ENCODE results near the gene ARID1B. TPM values are rescaled to one million over a fixed set of nuclear protein-coding genes. Genes with fewer than 3 reads are reported as not detected.
A peak's percentile ranks its signal among the peaks of the same experiment; 100 is the strongest.

The ARID1B gene
- total and polyA plus RNA-seq, 2 of the 4 experiments (the other 2 are of a cell fraction): 14.5 to 20.1 TPM

DNA sequence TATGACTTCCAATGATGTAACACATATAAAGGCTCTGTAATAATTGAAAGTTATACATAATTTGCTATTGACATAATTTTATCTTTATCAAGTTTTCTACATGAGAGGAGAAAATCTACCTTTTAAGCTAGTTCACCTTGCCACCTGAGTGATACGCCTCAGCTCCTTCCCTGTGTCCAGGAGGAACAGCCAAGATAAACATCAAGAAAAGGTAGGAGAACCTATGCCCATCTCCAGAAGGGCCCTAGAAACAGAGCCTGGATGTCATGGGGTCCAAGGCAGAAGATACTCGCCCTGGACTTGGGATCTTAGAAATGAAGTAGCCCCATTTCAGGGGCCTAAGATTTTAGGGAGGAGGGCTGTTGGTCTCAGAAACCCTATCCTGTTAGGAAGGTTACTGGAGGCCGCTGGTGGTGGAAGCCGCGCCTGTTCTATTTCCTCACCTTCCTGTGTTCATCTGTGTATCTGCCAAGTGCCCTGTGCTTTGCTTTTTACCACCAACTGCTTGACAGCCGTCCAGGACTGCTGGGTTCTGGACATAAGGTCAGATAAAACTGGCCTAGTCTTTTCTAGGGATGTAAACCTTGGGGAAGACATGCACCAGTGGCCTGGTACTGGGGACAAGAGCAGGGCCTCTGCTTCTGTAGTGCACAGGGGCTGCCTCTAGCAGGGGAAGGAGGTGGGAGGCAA is 178.5 kb downstream of the ARID1B start:
- ATAC-seq (ENCODE audit: low read depth): no peak
- Histone ChIP-seq H3K9me3 (ENCODE audit: control insufficient read depth, insufficient read depth, low read length) (no peaks in the 10 kb centered on the region), H3K18ac (ENCODE audit: low read depth, low read length) (no peak overlapping the region), H3K4me3 (ENCODE audit: insufficient read depth, low read depth, low read length) (no peak overlapping the region), H3K9ac (ENCODE audit: low read depth, low read length) (no peak overlapping the region), H4K20me1 (ENCODE audit: insufficient read depth, low read length) (peaks cover 9% of the 10 kb centered on the region; the same call in 1 of the 2 replicates), H3K79me1 (ENCODE audit: low read depth in 1 of 2, low read length in 2 of 2) (peaks cover 30 to 64% of the 10 kb centered on the region in 2 experiments), H2BK15ac (ENCODE audit: low read depth, low read length) (no peak overlapping the region), H2AK9ac (replicated peaks; ENCODE audit: low read depth, low read length, poor library complexity) (peak overlapping the region; percentile 30), H2BK5ac (ENCODE audit: low read depth, low read length, poor library complexity, severe bottlenecking) (no peak overlapping the region), H4K91ac (ENCODE audit: insufficient read depth, low read depth, low read length) (no peak overlapping the region), H3K14ac (replicated peaks; ENCODE audit: low read depth, low read length) (0 out of 2 replicates have a peak overlapping the region, but pooled peaks have one; percentile 48), H3K27ac (ENCODE audit: insufficient read depth, low read length) (no peak overlapping the region), H3K4ac (ENCODE audit: low read depth, low read length) (no peak overlapping the region), H3K56ac (ENCODE audit: extremely low read depth, insufficient read depth, low read length) (no peak overlapping the region), H3K4me2 (ENCODE audit: low read depth, low read length) (no peak overlapping the region), H2BK120ac (ENCODE audit: low read depth, low read length) (no peak overlapping the region), H3K9me1 (ENCODE audit: insufficient read depth, low read length) (peaks cover 13% of the 10 kb centered on the region), H3K23ac (ENCODE audit: low read depth, low read length) (no peak overlapping the region), H3K36me3 (ENCODE audit: control insufficient read depth, insufficient read depth, low read length) (no peaks in the 10 kb centered on the region), H4K5ac (ENCODE audit: low read depth, low read length) (no peak overlapping the region), H2AFZ (replicated peaks; ENCODE audit: low read length, poor library complexity) (no peak overlapping the region), H2AK5ac (ENCODE audit: low read depth, low read length) (no peak overlapping the region), H3K4me1 (ENCODE audit: control insufficient read depth, insufficient read depth, low read length) (peaks cover 16% of the 10 kb centered on the region), H4K8ac (ENCODE audit: low read depth in 2 of 2, low read length in 2 of 2) (no peak overlapping the region), H3K27me3 (ENCODE audit: control insufficient read depth, insufficient read depth, low read length) (no peaks in the 10 kb centered on the region), H2BK20ac (ENCODE audit: low read depth, low read length) (no peak overlapping the region)
- DNase-seq: no peak
- in situ Hi-C loops (cut with MboI; ENCODE audit: low sequenced_read_pairs): loop anchor here (10.0 kb wide), 1 partner anchor 171 kb away; no protein-coding TSS in a partner anchor
- intact Hi-C loops (cut with micrococcal nuclease): loop anchor here (10.0 kb wide), 2 partner anchors 271 to 319 kb away; no protein-coding TSS in a partner anchor
- WGBS, 2 experiments (ENCODE audit: extremely low coverage in 2 of 2, insufficient read length in 1 of 2): 86% methylated on average over 1 of the region's 6 CpGs; no CpG with 5 or more reads in 1 of the 2 experiments
- BruUV-seq (replicated peaks): no TSS peak
- dilution Hi-C loops (cut with HindIII; ENCODE audit: low sequenced_read_pairs, unreplicated experiment): no loop called here
- CTCF ChIA-PET: interaction anchor here (1.0 kb wide), 1 partner anchor 9 kb away, joined by 4 read pairs; no protein-coding TSS in a partner anchor
- POLR2A ChIA-PET (ENCODE audit: unreplicated experiment): no interaction called here
- TF ChIP-seq RAD21 (IDR thresholded peaks at IDR 0.05; ENCODE audit: low read length) (no peak), RCOR1 (IDR thresholded peaks at IDR 0.05; ENCODE audit: insufficient replicate concordance, low read length) (no peak), MAZ (IDR thresholded peaks at IDR 0.05; ENCODE audit: borderline replicate concordance, low read depth, low read length) (no peak), RFX5 (IDR thresholded peaks at IDR 0.05; ENCODE audit: low read depth, low read length) (no peak), MAFK (IDR thresholded peaks at IDR 0.05; ENCODE audit: low read depth, low read length) (no peak), SMC3 (IDR thresholded peaks at IDR 0.05; ENCODE audit: low read depth, low read length) (no peak), BHLHE40 (IDR thresholded peaks at IDR 0.05; ENCODE audit: low read depth, low read length) (no peak), CHD1 (IDR thresholded peaks at IDR 0.05; ENCODE audit: low read depth, low read length) (no peak), MXI1 (IDR thresholded peaks at IDR 0.05; ENCODE audit: borderline replicate concordance, low read depth, low read length) (no peak), NFE2L2 (IDR thresholded peaks at IDR 0.05; ENCODE audit: low read depth, low read length) (no peak), FOS (IDR thresholded peaks at IDR 0.05; ENCODE audit: low read depth, low read length) (no peak), POLR2A (IDR thresholded peaks at IDR 0.05; ENCODE audit: low read depth, low read length) (no peak)
- TF ChIP-seq, protein P1, sequence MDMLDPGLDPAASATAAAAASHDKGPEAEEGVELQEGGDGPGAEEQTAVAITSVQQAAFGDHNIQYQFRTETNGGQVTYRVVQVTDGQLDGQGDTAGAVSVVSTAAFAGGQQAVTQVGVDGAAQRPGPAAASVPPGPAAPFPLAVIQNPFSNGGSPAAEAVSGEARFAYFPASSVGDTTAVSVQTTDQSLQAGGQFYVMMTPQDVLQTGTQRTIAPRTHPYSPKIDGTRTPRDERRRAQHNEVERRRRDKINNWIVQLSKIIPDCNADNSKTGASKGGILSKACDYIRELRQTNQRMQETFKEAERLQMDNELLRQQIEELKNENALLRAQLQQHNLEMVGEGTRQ (IDR thresholded peaks at IDR 0.05; ENCODE audit: low read depth, low read length): no peak
- TF ChIP-seq, protein P2, sequence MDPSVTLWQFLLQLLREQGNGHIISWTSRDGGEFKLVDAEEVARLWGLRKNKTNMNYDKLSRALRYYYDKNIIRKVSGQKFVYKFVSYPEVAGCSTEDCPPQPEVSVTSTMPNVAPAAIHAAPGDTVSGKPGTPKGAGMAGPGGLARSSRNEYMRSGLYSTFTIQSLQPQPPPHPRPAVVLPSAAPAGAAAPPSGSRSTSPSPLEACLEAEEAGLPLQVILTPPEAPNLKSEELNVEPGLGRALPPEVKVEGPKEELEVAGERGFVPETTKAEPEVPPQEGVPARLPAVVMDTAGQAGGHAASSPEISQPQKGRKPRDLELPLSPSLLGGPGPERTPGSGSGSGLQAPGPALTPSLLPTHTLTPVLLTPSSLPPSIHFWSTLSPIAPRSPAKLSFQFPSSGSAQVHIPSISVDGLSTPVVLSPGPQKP (IDR thresholded peaks at IDR 0.05; ENCODE audit: borderline replicate concordance, low read depth, low read length): no peak
- TF ChIP-seq, protein P3, sequence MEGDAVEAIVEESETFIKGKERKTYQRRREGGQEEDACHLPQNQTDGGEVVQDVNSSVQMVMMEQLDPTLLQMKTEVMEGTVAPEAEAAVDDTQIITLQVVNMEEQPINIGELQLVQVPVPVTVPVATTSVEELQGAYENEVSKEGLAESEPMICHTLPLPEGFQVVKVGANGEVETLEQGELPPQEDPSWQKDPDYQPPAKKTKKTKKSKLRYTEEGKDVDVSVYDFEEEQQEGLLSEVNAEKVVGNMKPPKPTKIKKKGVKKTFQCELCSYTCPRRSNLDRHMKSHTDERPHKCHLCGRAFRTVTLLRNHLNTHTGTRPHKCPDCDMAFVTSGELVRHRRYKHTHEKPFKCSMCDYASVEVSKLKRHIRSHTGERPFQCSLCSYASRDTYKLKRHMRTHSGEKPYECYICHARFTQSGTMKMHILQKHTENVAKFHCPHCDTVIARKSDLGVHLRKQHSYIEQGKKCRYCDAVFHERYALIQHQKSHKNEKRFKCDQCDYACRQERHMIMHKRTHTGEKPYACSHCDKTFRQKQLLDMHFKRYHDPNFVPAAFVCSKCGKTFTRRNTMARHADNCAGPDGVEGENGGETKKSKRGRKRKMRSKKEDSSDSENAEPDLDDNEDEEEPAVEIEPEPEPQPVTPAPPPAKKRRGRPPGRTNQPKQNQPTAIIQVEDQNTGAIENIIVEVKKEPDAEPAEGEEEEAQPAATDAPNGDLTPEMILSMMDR (conservative IDR thresholded peaks at IDR 0.05; ENCODE audit: low read depth, low read length): no peak

Data from IMR-90 (cell line).